Activated naive CD4-positive, alpha-beta T cell treated with anti-CD3 and anti-CD28 coated beads for 36 hours (primary cell): ENCODE results near the gene TMEM130. TPM values are rescaled to one million over a fixed set of nuclear protein-coding genes. Genes with fewer than 3 reads are reported as not detected.
A peak's percentile ranks its signal among the peaks of the same experiment; 100 is the strongest.
"Not testable (repeated sequence)": the region's sequence is repeated elsewhere in the genome, so short reads cannot be mapped to it uniquely, and the experiment has no call there.

Experiments
- CTCF ChIA-PET: fragments of 350-600 bp; sonication (Branson Sonifier 250); formaldehyde crosslinking; loops from one replicate; lab custom pipeline; 2021; ENCODE audit warnings: antibody characterized with exemption; lab: Charles Lee
- DNase-seq: peaks from one replicate; pipeline ENCODE4 v3.0.0-alpha.2; 2020
- H3K27ac Mint-ChIP-seq: one replicate; pipeline ENCODE4 v1.8.0; 2021; ENCODE audit warnings: mild to moderate bottlenecking, mixed read lengths
- H3K27me3 Mint-ChIP-seq: one replicate; pipeline ENCODE4 v1.8.0; 2021; ENCODE audit warnings: low read depth, mixed read lengths
- H3K36me3 Mint-ChIP-seq: one replicate; pipeline ENCODE4 v1.8.0; 2021; ENCODE audit warnings: low read depth, mixed read lengths
- H3K4me1 Mint-ChIP-seq: one replicate; pipeline ENCODE4 v1.8.0; 2021; ENCODE audit warnings: low read depth, mixed read lengths
- H3K4me3 Mint-ChIP-seq: one replicate; pipeline ENCODE4 v1.8.0; 2021; ENCODE audit warnings: mild to moderate bottlenecking, moderate library complexity, mixed read lengths
- H3K9me3 Mint-ChIP-seq: one replicate; pipeline ENCODE4 v1.8.0; 2021; ENCODE audit warnings: mixed read lengths
- intact Hi-C: fragments of 100-400 bp; cut with micrococcal nuclease; formaldehyde crosslinking; loops from one replicate; pipeline ENCODE4 v1.15.1; 2023
- total RNA-seq, 2 experiments: library from RNA; stranded (reverse); gene quantifications; one replicate each; pipeline ENCODE4 v1.2.3, GENCODE V29; 2021

The TMEM130 gene
- total RNA-seq, 2 experiments from 2014 or later, result 0.10 TPM; not detected in 1

DNA sequence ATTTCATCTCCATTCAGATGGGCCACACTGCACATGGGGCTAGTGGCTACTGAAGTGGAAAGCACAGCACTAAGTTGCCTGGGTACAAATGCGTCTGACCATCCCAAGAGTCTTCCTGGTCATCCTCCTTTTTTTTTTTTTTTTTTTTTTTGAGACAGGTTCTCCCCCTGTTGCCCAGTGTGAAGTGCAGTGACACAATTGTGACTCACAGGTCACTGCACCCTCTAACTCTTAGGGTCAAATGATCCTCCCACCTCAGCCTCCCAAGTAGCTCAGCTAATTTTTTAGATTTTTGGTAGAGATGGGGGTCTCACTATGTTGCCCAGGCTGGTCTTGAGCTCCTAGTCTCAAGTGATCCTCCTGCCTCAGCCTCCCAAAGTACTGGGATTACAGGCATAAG is 5.1 kb upstream of the TMEM130 start:
- no peaks in the 10 kb centered on the region for H3K9me3 Mint-ChIP-seq
- no peak for DNase-seq
- H3K27ac Mint-ChIP-seq, result no peak overlapping the region
- peaks cover 4% of the 10 kb centered on the region for H3K27me3 Mint-ChIP-seq
- CTCF ChIA-PET, result no interaction called here
- H3K4me1 Mint-ChIP-seq, result peaks cover 3% of the 10 kb centered on the region
- H3K36me3 Mint-ChIP-seq, result peaks cover 2% of the 10 kb centered on the region
- intact Hi-C loops, result loop anchor here (5.0 kb wide), 1 partner anchor 903 kb away; no protein-coding TSS in a partner anchor
- no peak overlapping the region for H3K4me3 Mint-ChIP-seq

DNA sequence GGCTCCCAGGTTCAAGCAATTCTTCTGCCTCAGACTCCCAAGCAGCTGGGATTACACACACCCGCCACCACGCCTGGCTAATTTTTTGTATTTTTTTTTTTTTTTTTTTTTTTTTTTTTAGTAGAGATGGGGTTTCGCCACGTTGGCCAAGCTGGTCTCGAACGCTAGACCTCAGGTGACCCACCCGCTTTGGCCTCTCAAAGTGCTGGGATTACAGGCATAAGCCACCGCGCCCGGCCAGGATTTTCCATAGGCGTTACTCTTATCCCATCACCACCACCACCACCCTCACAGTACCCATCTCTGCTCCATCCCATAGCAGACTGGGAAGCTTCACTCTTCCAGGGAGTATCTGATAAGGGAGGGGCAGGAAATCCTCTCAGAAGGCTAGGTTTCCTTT is 3.8 kb upstream of the TMEM130 start:
- H3K27ac Mint-ChIP-seq, H3K36me3 Mint-ChIP-seq, H3K9me3 Mint-ChIP-seq, H3K27me3 Mint-ChIP-seq, H3K4me3 Mint-ChIP-seq, DNase-seq, H3K4me1 Mint-ChIP-seq: not testable (repeated sequence)
- CTCF ChIA-PET, result interaction anchor here (0.7 kb wide), 1 partner anchor 32 kb away, joined by 3 read pairs; no protein-coding TSS in a partner anchor
- intact Hi-C loops, result loop anchor here (2.0 kb wide), 1 partner anchor 43 kb away; no protein-coding TSS in a partner anchor

- Mint-ChIP-seq H3K9me3 (no peaks in the 10 kb centered on the region), H3K27ac (no peak overlapping the region), H3K36me3 (no peaks in the 10 kb centered on the region), H3K27me3 (peaks cover 9% of the 10 kb centered on the region), H3K4me1 (no peaks in the 10 kb centered on the region), H3K4me3 (no peak overlapping the region)
- CTCF ChIA-PET, result interaction anchor here (0.6 to 1.3 kb wide), 6 partner anchors 9 to 311 kb away, joined by 3 to 7 read pairs (median 4); no protein-coding TSS in a partner anchor
- intact Hi-C loops, result loop anchor here (2.0 kb wide), 1 partner anchor 42 kb away; no protein-coding TSS in a partner anchor
- DNase-seq, result peak; percentile 42
Measured at GRCh38 chr7:98872328-98872924, 2.6 kb upstream of the TMEM130 start.

DNA sequence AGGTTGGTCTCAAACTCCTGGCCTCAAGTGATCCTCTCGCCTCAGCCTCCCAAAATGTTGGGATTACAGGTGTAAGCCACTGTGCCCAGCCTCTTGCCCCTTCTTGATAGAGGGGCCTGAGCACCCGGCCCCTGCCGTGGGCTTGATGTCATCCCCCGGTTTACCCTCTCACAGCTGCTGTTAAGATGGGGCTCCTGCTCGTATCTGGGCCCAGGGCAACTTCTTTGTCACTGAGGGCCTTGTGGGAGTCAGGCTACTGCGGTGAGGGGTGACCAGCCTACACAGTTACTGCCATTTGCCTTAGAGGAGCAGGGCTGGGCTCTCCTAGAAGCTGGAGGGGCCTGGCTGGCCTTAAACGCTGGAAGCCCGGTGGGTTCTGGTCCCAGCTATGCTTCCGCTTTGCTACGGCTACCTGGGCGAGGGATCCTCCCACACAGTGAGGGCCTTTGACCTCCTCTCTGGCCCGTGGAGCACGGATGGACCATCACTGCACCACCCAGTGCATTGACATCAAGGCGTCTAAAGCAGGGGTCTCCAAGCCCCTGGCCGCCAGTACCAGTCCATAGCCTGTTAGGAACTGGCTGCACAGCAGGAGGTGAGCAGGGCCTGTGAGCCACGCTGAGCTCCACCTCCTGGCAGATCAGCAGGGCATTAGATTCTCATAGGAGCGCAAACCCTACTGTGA is 1.1 kb upstream of the TMEM130 start:
- H3K27ac Mint-ChIP-seq, result no peak overlapping the region
- H3K9me3 Mint-ChIP-seq, result no peaks in the 10 kb centered on the region
- CTCF ChIA-PET, result interaction anchor here (0.6 to 1.6 kb wide), 4 partner anchors 30 to 435 kb away, joined by 3 to 6 read pairs (median 3); no protein-coding TSS in a partner anchor
- peak overlapping the region; percentile 69 for H3K4me3 Mint-ChIP-seq
- no peaks in the 10 kb centered on the region for H3K36me3 Mint-ChIP-seq
- H3K27me3 Mint-ChIP-seq, result peaks cover 9% of the 10 kb centered on the region
- no peaks in the 10 kb centered on the region for H3K4me1 Mint-ChIP-seq
- no peak for DNase-seq
- intact Hi-C loops, result loop anchor here (1.0 kb wide), 1 partner anchor 8 kb away; no protein-coding TSS in a partner anchor

DNA sequence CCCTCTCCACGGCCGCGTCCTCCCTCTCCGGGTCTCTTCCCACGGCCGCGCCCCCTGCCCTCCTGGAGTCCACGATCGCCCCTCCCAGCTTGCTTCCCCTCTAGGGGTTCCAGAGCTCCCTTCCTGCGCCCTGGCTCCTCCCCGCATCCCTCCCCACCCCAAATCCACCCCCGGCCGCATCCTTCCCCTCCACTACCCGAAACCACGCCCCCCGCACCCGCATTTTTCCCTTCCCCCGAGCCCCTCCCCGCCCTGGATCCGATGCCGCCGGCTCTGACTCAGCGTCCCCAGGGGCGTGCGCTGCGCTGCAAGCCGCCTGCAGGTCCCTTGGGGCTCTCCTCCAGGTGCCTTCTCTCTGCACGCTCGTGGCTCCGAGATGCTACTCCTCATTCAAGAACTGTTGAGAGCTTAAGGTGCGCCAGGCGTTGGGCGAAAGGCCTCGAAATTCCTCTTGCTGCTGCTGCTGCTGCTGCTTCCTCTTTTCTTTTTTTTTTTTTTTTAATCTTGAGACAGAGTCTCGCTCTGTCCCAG is 372 bp upstream of the TMEM130 start:
- CTCF ChIA-PET, result interaction anchor here (0.6 to 1.6 kb wide), 4 partner anchors 29 to 452 kb away, joined by 3 to 6 read pairs (median 3); no protein-coding TSS in a partner anchor
- intact Hi-C loops, result loop anchor here (1.0 kb wide), 1 partner anchor 9 kb away; no protein-coding TSS in a partner anchor

DNA sequence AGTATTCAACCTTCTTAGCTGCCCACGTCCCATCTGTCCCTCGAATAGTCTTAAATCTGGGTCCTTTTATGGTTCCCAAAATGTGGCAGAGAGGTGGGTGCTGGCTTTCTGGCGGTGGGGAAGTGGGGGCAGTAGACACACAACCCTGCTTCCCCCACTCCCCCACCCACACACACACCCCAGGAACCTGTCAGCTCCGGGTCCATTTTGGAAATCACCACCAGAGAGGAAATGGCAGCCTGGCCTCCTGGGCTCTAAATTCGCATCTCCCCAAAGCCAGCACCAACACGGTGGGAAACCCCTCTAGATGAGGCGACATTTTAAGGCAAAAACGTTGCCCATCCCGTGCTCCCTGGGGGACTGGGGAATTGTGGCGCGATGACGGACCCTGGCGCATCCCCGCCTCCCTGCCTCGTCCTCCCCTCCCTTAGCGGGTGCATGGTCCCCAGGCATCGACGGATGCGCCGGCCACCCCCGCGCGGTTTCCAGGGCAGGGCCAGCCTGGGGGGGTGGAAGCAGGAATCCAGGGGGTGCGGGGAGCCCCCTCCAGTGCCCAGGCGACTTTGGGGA is 702 bp downstream of the TMEM130 start:
- no peaks in the 10 kb centered on the region for H3K4me1 Mint-ChIP-seq
- peaks cover 9% of the 10 kb centered on the region for H3K27me3 Mint-ChIP-seq
- intact Hi-C loops, result no loop called here
- no peaks in the 10 kb centered on the region for H3K36me3 Mint-ChIP-seq
- DNase-seq, result no peak
- peak overlapping the region; percentile 12 for H3K4me3 Mint-ChIP-seq
- CTCF ChIA-PET, result interaction anchor here (1.6 kb wide), 1 partner anchor 28 kb away, joined by 6 read pairs; no protein-coding TSS in a partner anchor
- no peaks in the 10 kb centered on the region for H3K9me3 Mint-ChIP-seq
- H3K27ac Mint-ChIP-seq, result no peak overlapping the region

More for the DNA sequence above, 372 bp upstream of the TMEM130 start:
- Mint-ChIP-seq H3K4me1 (no peaks in the 10 kb centered on the region), H3K4me3 (peak overlapping the region; percentile 69), H3K9me3 (no peaks in the 10 kb centered on the region), H3K27ac (no peak overlapping the region), H3K36me3 (no peaks in the 10 kb centered on the region), H3K27me3 (peaks cover 9% of the 10 kb centered on the region)
- peak; percentile 85 for DNase-seq

- CTCF ChIA-PET, result no interaction called here
- Mint-ChIP-seq H3K4me3 (no peak overlapping the region), H3K36me3 (no peaks in the 10 kb centered on the region), H3K9me3 (no peaks in the 10 kb centered on the region), H3K27me3 (peaks cover 9% of the 10 kb centered on the region), H3K4me1 (no peaks in the 10 kb centered on the region), H3K27ac (no peak overlapping the region)
- DNase-seq, result no peak
- intact Hi-C loops, result no loop called here
Measured at GRCh38 chr7:98868450-98868849, 1.4 kb downstream of the TMEM130 start.

DNA sequence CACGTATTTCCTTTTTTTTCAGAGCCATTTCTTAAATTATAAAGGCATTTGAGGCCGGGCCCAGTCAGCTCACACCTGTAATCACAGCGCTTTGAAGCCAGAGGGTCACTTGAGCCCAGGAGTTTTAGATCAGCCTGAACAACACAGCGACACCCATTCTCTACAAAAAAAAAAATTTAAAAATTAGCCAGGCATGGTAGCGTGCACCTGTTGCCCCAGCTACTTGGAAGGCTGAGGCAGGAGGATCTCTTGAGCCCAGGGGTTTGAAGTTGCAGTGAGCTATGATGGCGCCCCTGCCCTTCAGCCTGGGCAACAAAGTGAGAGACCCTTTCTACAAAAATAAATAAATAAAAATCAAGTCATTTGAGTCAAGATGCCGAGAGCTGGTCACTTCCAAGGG is 3.0 kb downstream of the TMEM130 start:
- intact Hi-C loops, result no loop called here
- no peak for DNase-seq
- Mint-ChIP-seq H3K4me3 (no peak overlapping the region), H3K9me3 (no peaks in the 10 kb centered on the region), H3K27ac (no peak overlapping the region), H3K27me3 (peaks cover 9% of the 10 kb centered on the region), H3K4me1 (no peaks in the 10 kb centered on the region), H3K36me3 (no peaks in the 10 kb centered on the region)
- CTCF ChIA-PET, result interaction anchor here (0.7 to 1.5 kb wide), 2 partner anchors 12 to 13 kb away, joined by 3 to 4 read pairs; partner anchors contain the start of gene TRRAP

- no peaks in the 10 kb centered on the region for H3K4me1 Mint-ChIP-seq
- DNase-seq, result no peak
- intact Hi-C loops, result no loop called here
- H3K27me3 Mint-ChIP-seq, result peaks cover 9% of the 10 kb centered on the region
- no peak overlapping the region for H3K27ac Mint-ChIP-seq
- no peaks in the 10 kb centered on the region for H3K36me3 Mint-ChIP-seq
- H3K9me3 Mint-ChIP-seq, result no peaks in the 10 kb centered on the region
- CTCF ChIA-PET, result interaction anchor here (0.7 to 1.5 kb wide), 2 partner anchors 12 to 13 kb away, joined by 3 to 4 read pairs; partner anchors contain the start of gene TRRAP
- H3K4me3 Mint-ChIP-seq, result no peak overlapping the region
Measured at GRCh38 chr7:98866351-98866750, 3.5 kb downstream of the TMEM130 start.

DNA sequence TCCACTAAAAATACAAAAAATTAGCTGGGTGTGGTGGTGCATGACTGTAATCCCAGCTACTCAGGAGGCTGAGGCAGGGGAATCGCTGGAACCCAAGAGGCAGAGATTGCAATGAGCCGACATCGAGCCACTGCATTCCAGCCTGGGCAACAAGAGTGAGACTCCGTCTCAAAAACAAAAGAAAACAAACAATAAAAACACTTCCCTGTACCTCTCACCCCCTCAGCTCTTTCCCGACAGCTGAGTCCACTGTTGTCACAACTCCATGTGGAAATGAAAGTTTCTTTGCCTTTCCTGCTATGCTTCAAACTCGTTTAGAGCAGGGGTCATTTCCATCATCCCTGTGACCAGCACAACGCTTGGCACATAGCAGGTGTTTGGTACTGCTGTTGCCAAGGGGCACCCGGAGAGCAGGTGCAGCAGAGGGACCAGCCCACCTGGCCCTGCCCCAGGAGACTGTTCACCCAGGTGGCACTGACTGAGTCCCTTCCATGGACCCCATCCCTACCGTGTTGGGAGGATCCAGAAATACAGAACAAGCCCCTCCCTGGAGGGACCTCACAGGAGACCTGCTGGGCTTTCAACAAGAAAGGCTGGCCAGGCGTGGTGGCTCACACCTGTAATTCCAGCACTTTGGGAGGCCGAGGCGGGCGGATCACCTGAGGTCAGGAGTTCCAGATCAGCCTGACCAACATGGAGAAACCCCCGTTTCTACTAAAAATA is 4.9 kb downstream of the TMEM130 start:
- intact Hi-C loops, result no loop called here
- Mint-ChIP-seq H3K27me3 (peaks cover 11% of the 10 kb centered on the region), H3K4me1 (no peaks in the 10 kb centered on the region), H3K36me3 (no peaks in the 10 kb centered on the region), H3K9me3 (no peaks in the 10 kb centered on the region), H3K4me3 (no peak overlapping the region), H3K27ac (no peak overlapping the region)
- DNase-seq, result no peak
- CTCF ChIA-PET, result interaction anchor here (0.6 to 1.0 kb wide), 2 partner anchors 11 to 26 kb away, joined by 3 to 7 read pairs; no protein-coding TSS in a partner anchor

GRCh38 chr7:98863601-98864000 is 6.2 kb downstream of the TMEM130 start:
- Mint-ChIP-seq H3K36me3 (no peaks in the 10 kb centered on the region), H3K9me3 (no peaks in the 10 kb centered on the region), H3K27me3 (peaks cover 5% of the 10 kb centered on the region), H3K4me3 (no peak overlapping the region), H3K4me1 (no peaks in the 10 kb centered on the region), H3K27ac (no peak overlapping the region)
- DNase-seq, result no peak
- intact Hi-C loops, result no loop called here
- CTCF ChIA-PET, result no interaction called here
